ENCODE measurements around the gene IL12RB1.

IL12RB1 gene

GRCh38 chr19:18086590-18087138 is at the start of gene IL12RB1:
Gene IL12RB1 (minus strand): TSS chr19:18086934. CDS start chr19:18086823, 111 bp downstream.
- Histone ChIP-seq H3K36me3 (ENCODE audit: insufficient read depth, low read length) (no peaks in the 10 kb centered on the region), H3K4me1 (ENCODE audit: insufficient read depth, low read length) (no peaks in the 10 kb centered on the region), H3K9me3 (ENCODE audit: control insufficient read depth, insufficient read depth, low read length) (no peaks in the 10 kb centered on the region), H3K9ac (ENCODE audit: low read depth, low read length) (no peak within 1 kb of the TSS; the same call in 1 of the 2 replicates)

- no peak overlapping the region for H3K9ac ChIP-seq (ENCODE audit: low read depth, low read length)
- H3K9me3 ChIP-seq (ENCODE audit: control insufficient read depth, insufficient read depth, low read length): no peaks in the 10 kb centered on the region
- no peaks in the 10 kb centered on the region; the same call in 1 of the 2 replicates for H3K36me3 ChIP-seq (ENCODE audit: insufficient read depth, low read length)
- no peaks in the 10 kb centered on the region for H3K4me1 ChIP-seq (ENCODE audit: insufficient read depth, low read length)
These were observed 49.2 kb upstream of the IL12RB1 start for GRCh38 chr19:18135712-18136584.

- Histone ChIP-seq H3K36me3 (ENCODE audit: insufficient read depth, low read length) (no peaks in the 10 kb centered on the region; the same call in 1 of the 2 replicates), H3K9ac (ENCODE audit: low read depth, low read length) (no peak overlapping the region), H3K9me3 (ENCODE audit: control insufficient read depth, insufficient read depth, low read length) (no peaks in the 10 kb centered on the region), H3K4me1 (ENCODE audit: insufficient read depth, low read length) (no peaks in the 10 kb centered on the region)
These were observed 45.3 kb upstream of the IL12RB1 start for GRCh38 chr19:18131841-18132596.

- no peaks in the 10 kb centered on the region for H3K4me1 ChIP-seq (ENCODE audit: insufficient read depth, low read length)
- no peaks in the 10 kb centered on the region; the same call in 1 of the 2 replicates for H3K36me3 ChIP-seq (ENCODE audit: insufficient read depth, low read length)
- no peaks in the 10 kb centered on the region for H3K9me3 ChIP-seq (ENCODE audit: control insufficient read depth, insufficient read depth, low read length)
- no peak overlapping the region for H3K9ac ChIP-seq (ENCODE audit: low read depth, low read length)
These were observed 43.9 kb upstream of the IL12RB1 start for GRCh38 chr19:18130523-18131242.

- Histone ChIP-seq H3K36me3 (ENCODE audit: insufficient read depth, low read length) (no peaks in the 10 kb centered on the region; the same call in 1 of the 2 replicates), H3K9me3 (ENCODE audit: control insufficient read depth, insufficient read depth, low read length) (no peaks in the 10 kb centered on the region), H3K4me1 (ENCODE audit: insufficient read depth, low read length) (no peaks in the 10 kb centered on the region), H3K9ac (ENCODE audit: low read depth, low read length) (no peak overlapping the region)
These were observed 42.1 kb upstream of the IL12RB1 start for GRCh38 chr19:18128805-18129204.

GRCh38 chr19:18128044-18128443 is 41.3 kb upstream of the IL12RB1 start:
- H3K36me3 ChIP-seq (ENCODE audit: insufficient read depth, low read length): no peaks in the 10 kb centered on the region; the same call in 1 of the 2 replicates
- H3K4me1 ChIP-seq (ENCODE audit: insufficient read depth, low read length): no peaks in the 10 kb centered on the region
- no peaks in the 10 kb centered on the region for H3K9me3 ChIP-seq (ENCODE audit: control insufficient read depth, insufficient read depth, low read length)
- no peak overlapping the region for H3K9ac ChIP-seq (ENCODE audit: low read depth, low read length)

- Histone ChIP-seq H3K9ac (ENCODE audit: low read depth, low read length) (no peak overlapping the region), H3K36me3 (ENCODE audit: insufficient read depth, low read length) (no peaks in the 10 kb centered on the region; the same call in 1 of the 2 replicates)
These were observed 39.4 kb upstream of the IL12RB1 start for GRCh38 chr19:18126097-18126496.

GRCh38 chr19:18123819-18124218 is 37.1 kb upstream of the IL12RB1 start:
- Histone ChIP-seq H3K9me3 (ENCODE audit: control insufficient read depth, insufficient read depth, low read length) (no peaks in the 10 kb centered on the region), H3K4me1 (ENCODE audit: insufficient read depth, low read length) (0 out of 2 replicates have a peak, but pooled peaks cover 3% of the 10 kb centered on the region), H3K9ac (ENCODE audit: low read depth, low read length) (no peak overlapping the region), H3K36me3 (ENCODE audit: insufficient read depth, low read length) (no peaks in the 10 kb centered on the region; the same call in 1 of the 2 replicates)

More at GRCh38 chr19:18126097-18126496, 39.4 kb upstream of the IL12RB1 start:
- Histone ChIP-seq H3K4me1 (ENCODE audit: insufficient read depth, low read length) (no peaks in the 10 kb centered on the region), H3K9me3 (ENCODE audit: control insufficient read depth, insufficient read depth, low read length) (no peaks in the 10 kb centered on the region)

GRCh38 chr19:18122860-18123795 is 36.4 kb upstream of the IL12RB1 start:
- H3K4me1 ChIP-seq (ENCODE audit: insufficient read depth, low read length): 0 out of 2 replicates have a peak, but pooled peaks cover 3% of the 10 kb centered on the region
- H3K9ac ChIP-seq (ENCODE audit: low read depth, low read length): no peak overlapping the region
- no peaks in the 10 kb centered on the region for H3K9me3 ChIP-seq (ENCODE audit: control insufficient read depth, insufficient read depth, low read length)
- no peaks in the 10 kb centered on the region; the same call in 1 of the 2 replicates for H3K36me3 ChIP-seq (ENCODE audit: insufficient read depth, low read length)

GRCh38 chr19:18122424-18122823 is 35.7 kb upstream of the IL12RB1 start:
- no peaks in the 10 kb centered on the region for H3K36me3 ChIP-seq (ENCODE audit: insufficient read depth, low read length)
- H3K4me1 ChIP-seq (ENCODE audit: insufficient read depth, low read length): peaks cover 4% of the 10 kb centered on the region; the same call in 1 of the 2 replicates
- H3K9me3 ChIP-seq (ENCODE audit: control insufficient read depth, insufficient read depth, low read length): no peaks in the 10 kb centered on the region
- no peak overlapping the region for H3K9ac ChIP-seq (ENCODE audit: low read depth, low read length)

GRCh38 chr19:18121166-18121565 is 34.4 kb upstream of the IL12RB1 start:
- H3K4me1 ChIP-seq (ENCODE audit: insufficient read depth, low read length): peaks cover 10% of the 10 kb centered on the region; the same call in 1 of the 2 replicates
- no peaks in the 10 kb centered on the region for H3K36me3 ChIP-seq (ENCODE audit: insufficient read depth, low read length)
- no peak overlapping the region for H3K9ac ChIP-seq (ENCODE audit: low read depth, low read length)
- no peaks in the 10 kb centered on the region for H3K9me3 ChIP-seq (ENCODE audit: control insufficient read depth, insufficient read depth, low read length)

GRCh38 chr19:18120127-18120526 is 33.4 kb upstream of the IL12RB1 start:
- Histone ChIP-seq H3K9ac (ENCODE audit: low read depth, low read length) (no peak overlapping the region), H3K9me3 (ENCODE audit: control insufficient read depth, insufficient read depth, low read length) (no peaks in the 10 kb centered on the region), H3K4me1 (ENCODE audit: insufficient read depth, low read length) (peaks cover 10% of the 10 kb centered on the region; the same call in 1 of the 2 replicates), H3K36me3 (ENCODE audit: insufficient read depth, low read length) (no peaks in the 10 kb centered on the region)

GRCh38 chr19:18119717-18120105 is 33.0 kb upstream of the IL12RB1 start:
- no peak overlapping the region for H3K9ac ChIP-seq (ENCODE audit: low read depth, low read length)
- peaks cover 10% of the 10 kb centered on the region; the same call in 1 of the 2 replicates for H3K4me1 ChIP-seq (ENCODE audit: insufficient read depth, low read length)
- H3K9me3 ChIP-seq (ENCODE audit: control insufficient read depth, insufficient read depth, low read length): no peaks in the 10 kb centered on the region
- H3K36me3 ChIP-seq (ENCODE audit: insufficient read depth, low read length): no peaks in the 10 kb centered on the region

Measured in ES-I3 (cell line).